Measurements from ENCODE around the gene ATRNL1.

GRCh38 chr10:115084277-115084850 lies 8.8 kb upstream of the ATRNL1 start:
- TF ChIP-seq NR2C2 (CRISPR knock-in tag; IDR thresholded peaks at IDR 0.05) = no peak
- TF ChIP-seq TP53 (CRISPR knock-in tag; IDR thresholded peaks at IDR 0.05) = no peak
- TF ChIP-seq CTCF (IDR thresholded peaks at IDR 0.05) = no peak
- TF ChIP-seq AR (CRISPR knock-in tag; IDR thresholded peaks at IDR 0.05) = no peak
- no peak for TF ChIP-seq GABPB1 (CRISPR knock-in tag; IDR thresholded peaks at IDR 0.05)
- TF ChIP-seq JUN (CRISPR knock-in tag; IDR thresholded peaks at IDR 0.05) = no peak
- no peak for TF ChIP-seq ZBTB21 (CRISPR knock-in tag; IDR thresholded peaks at IDR 0.05; ENCODE audit: borderline replicate concordance)
- TF ChIP-seq KAT7 (CRISPR knock-in tag; IDR thresholded peaks at IDR 0.05; ENCODE audit: borderline replicate concordance) = no peak
- no peak for TF ChIP-seq AFF4 (CRISPR knock-in tag; IDR thresholded peaks at IDR 0.05; ENCODE audit: borderline replicate concordance)
- no peak for TF ChIP-seq SP1 (CRISPR knock-in tag; conservative IDR thresholded peaks at IDR 0.05)
